H1 (cell line): ENCODE measurements around the gene WDR7. TPM values are rescaled to one million over a fixed set of nuclear protein-coding genes. Genes with fewer than 3 reads are reported as not detected.

Experiments used
- CTCF ChIA-PET: fragments of 300-600 bp; sonication (Branson Sonifier 250); formaldehyde crosslinking; loops from one replicate; lab custom pipeline; 2021; ENCODE audit not compliant: partially characterized antibody; lab: Charles Lee
- POLR2A ChIA-PET: fragments of 300-600 bp; sonication (Branson Sonifier 250); formaldehyde crosslinking; loops from one replicate; lab custom pipeline; 2021; ENCODE audit warnings: inconsistent platforms; ENCODE audit not compliant: partially characterized antibody; lab: Charles Lee
- DNase-seq, 2 experiments: peaks; one replicate each; pipeline versions ENCODE4 v3.0.0 to v3.0.0-alpha.2; 2010 to 2022; ENCODE audit warnings: low spot score in 2 of 2, low read depth in 1 of 2, mixed read lengths in 1 of 2
- FAIRE-seq: peaks from 2 replicates; lab custom pipeline; 2011; peaks lifted over from hg19 to GRCh38; lab: Jason Lieb, UNC
- H2AFZ ChIP-seq: 2 replicates; pipeline ENCODE4 v1.8.1; 2012; ENCODE audit warnings: low read length, inconsistent platforms
- H2AK5ac ChIP-seq: 2 replicates; pipeline ENCODE4 v1.6.1; 2013; ENCODE audit warnings: low read depth, low read length
- H2BK120ac ChIP-seq: replicated peaks from 2 replicates; pipeline ENCODE3; 2013; ENCODE audit warnings: low read depth, low read length, inconsistent platforms
- H2BK12ac ChIP-seq: 2 replicates; pipeline ENCODE4 v1.6.1; 2013; ENCODE audit warnings: low read depth, low read length
- H2BK15ac ChIP-seq: 2 replicates; pipeline ENCODE4 v1.6.1; 2013; ENCODE audit warnings: low read length
- H2BK20ac ChIP-seq: 2 replicates; pipeline ENCODE4 v1.6.1; 2013; ENCODE audit warnings: low read length
- H2BK5ac ChIP-seq: 2 replicates; pipeline ENCODE4 v1.6.1; 2013; ENCODE audit warnings: low read depth, low read length
- H3K14ac ChIP-seq: 2 replicates; pipeline ENCODE4 v1.6.1; 2013; ENCODE audit warnings: inconsistent platforms; ENCODE audit not compliant: insufficient read length
- H3K18ac ChIP-seq: 2 replicates; pipeline ENCODE4 v1.6.1; 2013; ENCODE audit warnings: low read length; ENCODE audit errors: extremely low read depth
- H3K23ac ChIP-seq: 2 replicates; pipeline ENCODE4 v1.6.1; 2013; ENCODE audit warnings: inconsistent platforms; ENCODE audit not compliant: insufficient read length
- H3K23me2 ChIP-seq: 2 replicates; pipeline ENCODE4 v1.6.1; 2013; ENCODE audit warnings: low read depth, low read length
- H3K27ac ChIP-seq: 2 replicates; pipeline ENCODE4 v1.6.1; 2011; ENCODE audit warnings: low read depth, low read length, inconsistent platforms
- H3K27me3 ChIP-seq, 4 experiments: replicated peaks in 1 of 4; 1 replicate in 1 of 4; 2 replicates in 3 of 4; pipeline versions ENCODE4 v1.6.1 to v1.8.1; 2011 to 2013; ENCODE audit warnings: low read length in 3 of 4, mild to moderate bottlenecking in 3 of 4, inconsistent platforms in 2 of 4, mixed read lengths in 2 of 4, moderate library complexity in 1 of 4; ENCODE audit not compliant: control insufficient read depth in 3 of 4, insufficient read depth in 3 of 4; ENCODE audit errors: extremely low read depth in 1 of 4
- H3K36me3 ChIP-seq, 4 experiments: 2 replicates each; pipeline versions ENCODE4 v1.6.1 to v1.8.1; 2011 to 2013; ENCODE audit warnings: mild to moderate bottlenecking in 4 of 4, low read length in 3 of 4, moderate library complexity in 2 of 4, control low read depth in 1 of 4, inconsistent platforms in 1 of 4; ENCODE audit not compliant: insufficient read depth in 4 of 4, control insufficient read depth in 2 of 4
- H3K4ac ChIP-seq: replicated peaks from 2 replicates; pipeline ENCODE3; 2013; ENCODE audit warnings: low read length, low read depth, mixed read lengths, inconsistent platforms; ENCODE audit not compliant: insufficient read length
- H3K4me1 ChIP-seq, 4 experiments: replicated peaks in 1 of 4; 1 replicate in 1 of 4; 2 replicates in 3 of 4; pipeline versions ENCODE4 v1.6.1 to v1.8.1; 2011 to 2013; ENCODE audit warnings: low read length in 3 of 4, inconsistent platforms in 2 of 4, mixed read lengths in 1 of 4; ENCODE audit not compliant: insufficient read depth in 4 of 4, control insufficient read depth in 3 of 4
- H3K4me2 ChIP-seq, 2 experiments: 2 replicates each; pipeline versions ENCODE4 v1.6.1 to v1.8.1; 2011 to 2013; ENCODE audit warnings: low read depth in 2 of 2, low read length in 2 of 2, control low read depth in 1 of 2, inconsistent platforms in 1 of 2, mild to moderate bottlenecking in 1 of 2; ENCODE audit not compliant: insufficient read depth in 1 of 2
- H3K4me3 ChIP-seq, 4 experiments: fragments of 200-600, 300-600 bp in 1 of 4; sonication (generic), shearing (Covaris generic), sonication (Bioruptor Twin) in 1 of 4; 2 replicates each; pipeline versions ENCODE4 v1.5.1 to v1.8.1; 2011 to 2016; ENCODE audit warnings: low read length in 4 of 4, low read depth in 3 of 4, control low read depth in 2 of 4, inconsistent platforms in 2 of 4, mild to moderate bottlenecking in 2 of 4, mixed read lengths in 1 of 4, moderate library complexity in 1 of 4; ENCODE audit not compliant: insufficient read depth in 2 of 4; ENCODE audit errors: extremely low read depth in 1 of 4
- H3K56ac ChIP-seq: replicated peaks from 2 replicates; pipeline ENCODE3; 2013; ENCODE audit warnings: low read depth, mild to moderate bottlenecking, mixed read lengths, low read length, inconsistent platforms; ENCODE audit not compliant: insufficient read length
- H3K79me1 ChIP-seq: 2 replicates; pipeline ENCODE4 v1.6.1; 2013; ENCODE audit warnings: low read depth, low read length, control low read depth
- H3K79me2 ChIP-seq, 2 experiments: 2 replicates each; pipeline versions ENCODE4 v1.6.1 to v1.8.1; 2012 to 2013; ENCODE audit warnings: low read length in 2 of 2, mild to moderate bottlenecking in 2 of 2, inconsistent platforms in 1 of 2; ENCODE audit not compliant: insufficient read depth in 2 of 2, control insufficient read depth in 1 of 2
- H3K9ac ChIP-seq, 4 experiments: replicated peaks in 1 of 4; 1 replicate in 1 of 4; 2 replicates in 3 of 4; pipeline versions ENCODE4 v1.6.1 to v1.8.1; 2011 to 2013; ENCODE audit warnings: low read depth in 3 of 4, low read length in 3 of 4, control low read depth in 2 of 4, mild to moderate bottlenecking in 2 of 4, moderate library complexity in 2 of 4, inconsistent platforms in 1 of 4; ENCODE audit errors: extremely low read depth in 1 of 4
- H3K9me3 ChIP-seq, 2 experiments: 2 replicates each; pipeline versions ENCODE4 v1.6.1 to v1.8.1; 2012 to 2013; ENCODE audit warnings: mild to moderate bottlenecking in 2 of 2, moderate library complexity in 2 of 2, control low read depth in 1 of 2, inconsistent platforms in 1 of 2, low read depth in 1 of 2, low read length in 1 of 2, mixed read lengths in 1 of 2; ENCODE audit not compliant: insufficient read depth in 2 of 2
- H4K20me1 ChIP-seq, 2 experiments: replicated peaks in 1 of 2; 2 replicates each; pipeline versions ENCODE3 to v1.8.1; 2011 to 2013; ENCODE audit warnings: inconsistent platforms in 2 of 2, low read length in 2 of 2, mild to moderate bottlenecking in 1 of 2; ENCODE audit not compliant: insufficient read depth in 2 of 2, control insufficient read depth in 1 of 2
- H4K5ac ChIP-seq: 2 replicates; pipeline ENCODE4 v1.6.1; 2013; ENCODE audit warnings: low read length, low read depth, mixed read lengths, inconsistent platforms; ENCODE audit not compliant: insufficient read length
- H4K8ac ChIP-seq: 2 replicates; pipeline ENCODE4 v1.8.0; 2013; ENCODE audit warnings: mild to moderate bottlenecking, moderate library complexity, low read length, inconsistent platforms; ENCODE audit not compliant: insufficient read depth; ENCODE audit errors: extremely low read depth
- H4K91ac ChIP-seq: replicated peaks from 2 replicates; pipeline ENCODE3; 2013; ENCODE audit warnings: low read length, mixed read lengths, inconsistent platforms; ENCODE audit not compliant: insufficient read length
- BRCA1 ChIP-seq: IDR thresholded peaks from 2 replicates; pipeline ENCODE4 v1.6.1; 2012; ENCODE audit warnings: low read depth, low read length, improper control_type of control experiment
- CHD2 ChIP-seq: IDR thresholded peaks from 2 replicates; pipeline ENCODE4 v1.6.1; 2012; ENCODE audit warnings: low read length, improper control_type of control experiment
- EZH2 ChIP-seq: fragments of 200-600 bp; sonication (generic); IDR thresholded peaks from 2 replicates; pipeline ENCODE4 v1.7.1; 2012; ENCODE audit warnings: low read depth, mild to moderate bottlenecking, moderate library complexity, low read length, inconsistent platforms; ENCODE audit not compliant: severe bottlenecking
- GTF2F1 ChIP-seq: IDR thresholded peaks from 2 replicates; pipeline ENCODE4 v1.6.1; 2012; ENCODE audit warnings: low read depth, low read length, improper control_type of control experiment, borderline replicate concordance
- JUND ChIP-seq: IDR thresholded peaks from 2 replicates; pipeline ENCODE4 v1.6.1; 2011; ENCODE audit warnings: mild to moderate bottlenecking, improper control_type of control experiment, low read length
- KDM1A ChIP-seq: fragments of 200-600, 300-600 bp; sonication (generic); IDR thresholded peaks from 2 replicates; pipeline ENCODE4 v1.7.1; 2016; ENCODE audit warnings: mild to moderate bottlenecking, low read length, borderline replicate concordance
- NRF1 ChIP-seq: IDR thresholded peaks from 2 replicates; pipeline ENCODE4 v1.6.1; 2011; ENCODE audit warnings: mild to moderate bottlenecking, low read depth, low read length, improper control_type of control experiment
- POLR2A ChIP-seq, 2 experiments: IDR thresholded peaks; 1 replicate in 1 of 2; 2 replicates in 1 of 2; pipeline ENCODE4 v1.6.1; 2011; ENCODE audit warnings: low read depth in 2 of 2, low read length in 2 of 2, mild to moderate bottlenecking in 2 of 2; ENCODE audit errors: control extremely low read depth in 1 of 2
- POU5F1 ChIP-seq: IDR thresholded peaks from 2 replicates; pipeline ENCODE4 v1.6.1; 2011; ENCODE audit warnings: low read depth, mild to moderate bottlenecking, low read length, moderate library complexity
- RXRA ChIP-seq: IDR thresholded peaks from 2 replicates; pipeline ENCODE4 v1.6.1; 2011; ENCODE audit warnings: low read depth, mild to moderate bottlenecking, low read length, moderate library complexity; ENCODE audit not compliant: insufficient read depth
- SIRT6 ChIP-seq: IDR thresholded peaks from one replicate; pipeline ENCODE4 v1.7.1; 2012; ENCODE audit warnings: low read length, inconsistent platforms
- TBP ChIP-seq: IDR thresholded peaks from 2 replicates; pipeline ENCODE4 v1.6.1; 2011; ENCODE audit warnings: low read depth, low read length, improper control_type of control experiment
- TEAD4 ChIP-seq: IDR thresholded peaks from 2 replicates; pipeline ENCODE4 v1.6.1; 2012; ENCODE audit warnings: low read depth, low read length, inconsistent platforms, mixed read lengths
- WGBS, 2 experiments: shearing (Covaris generic) in 1 of 2; methylation state at CpG; one replicate each; pipeline versions ENCODE4 v1.1.6 to v1.1.7; 2013 to 2015; ENCODE audit warnings: low lambda C conversion rate in 2 of 2, mixed read lengths in 2 of 2, inconsistent platforms in 1 of 2, low coverage in 1 of 2, missing lambda C conversion rate in 1 of 2; ENCODE audit not compliant: insufficient replicate concordance in 2 of 2, insufficient coverage in 1 of 2, insufficient read length in 1 of 2; ENCODE audit errors: extremely low coverage in 1 of 2, missing lambda C conversion rate in 1 of 2; 5-methylcytosine and 5-hydroxymethylcytosine counted together
- polyA plus RNA-seq, 7 experiments: library from polyadenylated mRNA; depleted of rRNA in 3 of 7; stranded (reverse) in 5 of 7; unstranded in 2 of 7; fragments of >200 nt in 5 of 7; fragments of 200-250 nt in 2 of 7; gene quantifications; 1 replicate in 5 of 7; 2 replicates in 1 of 7; 4 replicates in 1 of 7; pipeline versions ENCODE4 v1.2.1 to v1.2.3, GENCODE V29; 2011 to 2013; ENCODE audit warnings: missing spikeins in 2 of 7, mixed read lengths in 2 of 7
- total RNA-seq: library from RNA; stranded (reverse); fragmentation: NEBNext Ultra II Directional; extraction: Animal tissue kit (Norgen Biotek cat#: 25700); gene quantifications from 2 replicates; pipeline ENCODE4 v1.2.1, GENCODE V29; 2021

WDR7 gene
- total and polyA plus RNA-seq, 2 of the 8 experiments (the other 6 are each of a cell fraction or from before 2014, with no cell fraction given), result 5.5 to 15.2 TPM

DNA sequence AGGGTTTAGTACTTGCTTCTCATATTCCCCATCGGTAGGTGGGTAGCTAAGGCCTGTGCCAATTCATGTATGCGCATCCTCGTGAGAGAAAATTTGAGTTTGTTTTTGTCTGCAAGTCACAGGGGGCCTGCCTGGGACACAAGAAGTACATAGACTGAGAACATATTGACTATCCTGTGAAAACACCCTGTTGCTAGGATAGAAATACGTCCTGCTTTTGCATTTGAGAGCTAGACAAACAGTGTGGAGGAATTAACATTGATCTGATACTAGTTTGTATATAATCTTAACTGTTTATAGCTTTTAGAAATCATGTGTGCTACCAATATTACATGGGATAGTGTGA is 10.9 kb downstream of the WDR7 start:
- Histone ChIP-seq H4K91ac (no peak overlapping the region), H3K27me3 (no peaks in the 10 kb centered on the region), H2AFZ (no peak overlapping the region), H2BK12ac (no peak overlapping the region), H2BK15ac (no peak overlapping the region), H3K18ac (no peak overlapping the region), H3K79me2 (peaks cover 0 to 24% of the 10 kb centered on the region in 2 experiments; a peak in 2 of 4 replicates), H3K27ac (no peak overlapping the region), H3K4me1 (peaks cover 0 to 2% (median 0%) of the 10 kb centered on the region in 4 experiments; a peak in 1 of 7 replicates), H4K5ac (no peak overlapping the region), H3K4me2 (no peak overlapping the region), H3K9ac (no peak overlapping the region), H3K36me3 (no peaks in the 10 kb centered on the region), H3K79me1 (no peaks in the 10 kb centered on the region; the same call in 1 of the 2 replicates), H3K23me2 (0 out of 2 replicates have a peak, but pooled peaks cover 2% of the 10 kb centered on the region), H2BK120ac (no peak overlapping the region), H3K9me3 (no peaks in the 10 kb centered on the region), H3K56ac (no peak overlapping the region), H2BK20ac (no peak overlapping the region), H3K14ac (no peak overlapping the region), H2BK5ac (no peak overlapping the region), H3K23ac (no peak overlapping the region), H4K8ac (no peak overlapping the region), H2AK5ac (no peak overlapping the region), H4K20me1 (peaks cover 0 to 2% of the 10 kb centered on the region in 2 experiments), H3K4ac (no peak overlapping the region), H3K4me3 (no peak overlapping the region)
- no peak for DNase-seq
- 49% methylated on average over 4 of the region's 4 CpGs; no CpG with 5 or more reads in 1 of the 2 experiments for WGBS, 2 experiments
- TF ChIP-seq SIRT6, result no peak
- TF ChIP-seq JUND, result no peak
- TF ChIP-seq TEAD4, result no peak
- TF ChIP-seq RXRA, result no peak
- TF ChIP-seq BRCA1, result no peak
- no peak for TF ChIP-seq CHD2
- no peak for TF ChIP-seq KDM1A
- no peak for TF ChIP-seq POU5F1
- no peak for TF ChIP-seq TBP
- TF ChIP-seq EZH2, result no peak
- TF ChIP-seq GTF2F1, result no peak
- TF ChIP-seq POLR2A (IDR thresholded peaks at IDR 0.05; ENCODE audit: control extremely low read depth in 1 of 2, low read depth in 2 of 2, low read length in 2 of 2), result no peak
- TF ChIP-seq NRF1, result no peak
- no peak for FAIRE-seq
- ChIA-PET POLR2A (no interaction called here), CTCF (interaction anchor here (0.7 to 1.8 kb wide), 3 partner anchors 9 to 13 kb away, joined by 3 to 5 read pairs (median 4); partner anchors contain the start of gene WDR7)
